ENCODE data around the gene CEP41. TPM values are rescaled to one million over a fixed set of nuclear protein-coding genes. Genes with fewer than 3 reads are reported as not detected.

The CEP41 gene
- polyA plus RNA-seq, 2 of the 4 experiments (the other 2 are of a cell fraction): 13.0 to 23.1 TPM

DNA sequence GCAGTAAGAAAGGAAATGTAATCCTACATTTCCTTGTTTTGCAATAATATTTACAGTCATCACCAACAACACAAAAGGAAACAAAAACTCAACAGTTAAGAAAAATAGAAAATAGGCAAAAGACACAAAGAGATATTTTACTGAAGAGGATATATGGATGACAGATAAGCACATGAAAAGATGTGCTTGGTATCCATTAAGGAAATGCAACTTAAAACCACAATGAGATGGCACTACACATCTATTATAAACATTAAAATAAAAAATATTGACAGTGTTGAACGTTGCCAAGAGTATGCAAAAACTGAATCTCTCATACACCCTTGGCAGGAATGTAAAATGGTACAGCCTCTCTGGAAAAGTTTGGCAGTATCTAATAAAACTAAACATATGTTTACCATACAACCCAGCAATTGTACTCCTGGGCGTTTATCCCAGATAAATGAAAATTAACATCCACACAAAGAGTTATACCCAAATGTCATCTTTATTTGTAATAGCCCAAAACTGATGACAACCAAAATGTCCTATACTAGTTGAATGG lies 5.4 kb downstream of the CEP41 start:
- H3K4me2 ChIP-seq: no peak overlapping the region
- ATAC-seq (no peak), FAIRE-seq (no peak), DNase-seq (ENCODE audit: low read depth in 1 of 2, low spot score in 1 of 2) (no peak)
- H3K4me1 ChIP-seq: 0 out of 3 replicates have a peak, but pooled peaks cover 3% of the 10 kb centered on the region
- TF ChIP-seq BHLHE40 (IDR thresholded peaks at IDR 0.05; ENCODE audit: low read depth, low read length): no peak
- TF ChIP-seq FOSL2 (IDR thresholded peaks at IDR 0.05): no peak
- TF ChIP-seq FOSL2 (CRISPR knock-in tag; IDR thresholded peaks at IDR 0.05): no peak
- TF ChIP-seq NR3C1 (IDR thresholded peaks at IDR 0.05): no peak
- TF ChIP-seq HEYL (CRISPR knock-in tag; IDR thresholded peaks at IDR 0.05): no peak
- TF ChIP-seq, protein P1, sequence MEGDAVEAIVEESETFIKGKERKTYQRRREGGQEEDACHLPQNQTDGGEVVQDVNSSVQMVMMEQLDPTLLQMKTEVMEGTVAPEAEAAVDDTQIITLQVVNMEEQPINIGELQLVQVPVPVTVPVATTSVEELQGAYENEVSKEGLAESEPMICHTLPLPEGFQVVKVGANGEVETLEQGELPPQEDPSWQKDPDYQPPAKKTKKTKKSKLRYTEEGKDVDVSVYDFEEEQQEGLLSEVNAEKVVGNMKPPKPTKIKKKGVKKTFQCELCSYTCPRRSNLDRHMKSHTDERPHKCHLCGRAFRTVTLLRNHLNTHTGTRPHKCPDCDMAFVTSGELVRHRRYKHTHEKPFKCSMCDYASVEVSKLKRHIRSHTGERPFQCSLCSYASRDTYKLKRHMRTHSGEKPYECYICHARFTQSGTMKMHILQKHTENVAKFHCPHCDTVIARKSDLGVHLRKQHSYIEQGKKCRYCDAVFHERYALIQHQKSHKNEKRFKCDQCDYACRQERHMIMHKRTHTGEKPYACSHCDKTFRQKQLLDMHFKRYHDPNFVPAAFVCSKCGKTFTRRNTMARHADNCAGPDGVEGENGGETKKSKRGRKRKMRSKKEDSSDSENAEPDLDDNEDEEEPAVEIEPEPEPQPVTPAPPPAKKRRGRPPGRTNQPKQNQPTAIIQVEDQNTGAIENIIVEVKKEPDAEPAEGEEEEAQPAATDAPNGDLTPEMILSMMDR (IDR thresholded peaks at IDR 0.05): no peak
- TF ChIP-seq CHD2 (IDR thresholded peaks at IDR 0.05; ENCODE audit: low read length, partially characterized antibody): no peak
- WGBS (ENCODE audit: missing lambda C conversion rate): 74% methylated on average over 2 of the region's 2 CpGs
- no peaks in the 10 kb centered on the region for H3K9me3 ChIP-seq
- ChIA-PET POLR2A (no interaction called here), CTCF (interaction anchor here (0.7 kb wide), 1 partner anchor 364 kb away, joined by 3 read pairs; no protein-coding TSS in a partner anchor)
- H3K27ac ChIP-seq: no peak overlapping the region
- H3K4me3 ChIP-seq: no peak overlapping the region

DNA sequence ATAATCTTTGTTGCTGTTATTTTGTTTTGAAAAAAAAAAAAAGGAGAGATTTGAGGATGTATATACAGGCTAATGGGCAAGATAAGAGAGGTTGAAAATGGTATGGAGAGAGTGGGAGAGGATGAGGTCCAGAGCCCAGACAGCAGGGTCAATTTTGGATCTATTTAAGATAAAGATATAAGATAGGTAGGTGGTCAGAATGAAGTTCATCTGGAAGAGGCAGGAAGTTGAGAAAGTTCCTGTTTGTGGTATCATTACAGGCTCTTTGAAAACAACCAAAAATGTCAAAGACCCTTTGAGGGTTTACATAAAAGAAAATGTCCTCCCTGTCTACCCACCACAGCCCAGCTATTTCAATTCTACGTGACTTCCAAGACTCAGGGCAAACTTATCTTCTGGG lies 7.5 kb downstream of the CEP41 start:
- 94% methylated on average over 1 of the region's 1 CpG for WGBS (ENCODE audit: missing lambda C conversion rate)
- Histone ChIP-seq H3K4me2 (no peak overlapping the region), H3K9me3 (no peaks in the 10 kb centered on the region), H3K27ac (no peak overlapping the region), H3K4me3 (no peak overlapping the region), H3K4me1 (0 out of 3 replicates have a peak, but pooled peaks cover 3% of the 10 kb centered on the region)
- CTCF ChIA-PET: no interaction called here
- ATAC-seq: no peak
- DNase-seq (ENCODE audit: low read depth in 1 of 2, low spot score in 1 of 2): no peak
- TF ChIP-seq SMC3 (IDR thresholded peaks at IDR 0.05): no peak
- TF ChIP-seq, protein P2, sequence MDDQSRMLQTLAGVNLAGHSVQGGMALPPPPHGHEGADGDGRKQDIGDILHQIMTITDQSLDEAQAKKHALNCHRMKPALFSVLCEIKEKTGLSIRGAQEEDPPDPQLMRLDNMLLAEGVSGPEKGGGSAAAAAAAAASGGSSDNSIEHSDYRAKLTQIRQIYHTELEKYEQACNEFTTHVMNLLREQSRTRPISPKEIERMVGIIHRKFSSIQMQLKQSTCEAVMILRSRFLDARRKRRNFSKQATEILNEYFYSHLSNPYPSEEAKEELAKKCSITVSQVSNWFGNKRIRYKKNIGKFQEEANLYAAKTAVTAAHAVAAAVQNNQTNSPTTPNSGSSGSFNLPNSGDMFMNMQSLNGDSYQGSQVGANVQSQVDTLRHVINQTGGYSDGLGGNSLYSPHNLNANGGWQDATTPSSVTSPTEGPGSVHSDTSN (IDR thresholded peaks at IDR 0.05): no peak
- TF ChIP-seq JUN (IDR thresholded peaks at IDR 0.05): no peak
- no peak for TF ChIP-seq HDAC2 (IDR thresholded peaks at IDR 0.05)
- TF ChIP-seq BHLHE40 (IDR thresholded peaks at IDR 0.05; ENCODE audit: low read depth, low read length): no peak
- TF ChIP-seq POLR2A (IDR thresholded peaks at IDR 0.05; ENCODE audit: low read length): no peak
- TF ChIP-seq HOXB5 (CRISPR knock-in tag; IDR thresholded peaks at IDR 0.05): no peak
- TF ChIP-seq, protein P3, sequence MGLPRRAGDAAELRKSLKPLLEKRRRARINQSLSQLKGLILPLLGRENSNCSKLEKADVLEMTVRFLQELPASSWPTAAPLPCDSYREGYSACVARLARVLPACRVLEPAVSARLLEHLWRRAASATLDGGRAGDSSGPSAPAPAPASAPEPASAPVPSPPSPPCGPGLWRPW (IDR thresholded peaks at IDR 0.05): no peak
- TF ChIP-seq CEBPB (IDR thresholded peaks at IDR 0.05): no peak
- no peak for TF ChIP-seq JUNB (IDR thresholded peaks at IDR 0.05)
- no peak for TF ChIP-seq RARB (CRISPR knock-in tag; IDR thresholded peaks at IDR 0.05)
- TF ChIP-seq, protein P1 (IDR thresholded peaks at IDR 0.05): no peak
- TF ChIP-seq RFX5 (IDR thresholded peaks at IDR 0.05): no peak
- POLR2A ChIA-PET: no interaction called here
- FAIRE-seq: no peak

DNA sequence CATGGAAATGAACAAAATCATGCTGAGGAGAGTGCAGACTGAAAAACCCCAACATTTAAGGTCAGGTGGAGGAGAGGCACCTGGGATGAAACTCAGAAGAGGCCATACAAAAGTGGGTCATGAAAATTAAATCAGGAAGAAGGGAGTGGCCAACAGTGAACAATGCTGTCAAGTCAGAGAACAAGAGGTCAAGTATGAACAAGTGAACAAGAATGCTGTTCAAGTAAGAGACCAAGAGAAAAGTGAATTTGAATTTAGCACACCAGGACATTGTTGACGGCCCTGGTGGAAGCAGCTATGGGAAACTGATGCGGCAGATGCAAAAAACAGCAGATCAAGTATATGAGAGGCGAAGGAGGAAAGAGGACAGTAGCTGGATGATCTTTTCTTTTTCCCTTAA lies 7.9 kb downstream of the CEP41 start:
- 85% methylated on average over 3 of the region's 3 CpGs for WGBS (ENCODE audit: missing lambda C conversion rate)
- DNase-seq (ENCODE audit: low read depth in 1 of 2, low spot score in 1 of 2): no peak
- POLR2A ChIA-PET: no interaction called here
- TF ChIP-seq EP300 (IDR thresholded peaks at IDR 0.05) (no peak), SMC3 (IDR thresholded peaks at IDR 0.05) (no peak), CHD4 (IDR thresholded peaks at IDR 0.05; ENCODE audit: borderline replicate concordance) (no peak), MYC (IDR thresholded peaks at IDR 0.05; ENCODE audit: borderline replicate concordance, low read length) (no peak), FOXS1 (CRISPR knock-in tag; IDR thresholded peaks at IDR 0.05) (no peak), NFE2L2 (conservative IDR thresholded peaks at IDR 0.05; ENCODE audit: low read length) (no peak), POLR2AphosphoS2 (conservative IDR thresholded peaks at IDR 0.05; ENCODE audit: low read length) (no peak), GATA3 (IDR thresholded peaks at IDR 0.05; ENCODE audit: borderline replicate concordance) (no peak), RARB (CRISPR knock-in tag; IDR thresholded peaks at IDR 0.05) (no peak), TFCP2L1 (CRISPR knock-in tag; IDR thresholded peaks at IDR 0.05) (no peak), RNF2 (IDR thresholded peaks at IDR 0.05; ENCODE audit: borderline replicate concordance, low read depth) (no peak), ESRRA (IDR thresholded peaks at IDR 0.05; ENCODE audit: borderline replicate concordance, low read length) (no peak), RFX5 (IDR thresholded peaks at IDR 0.05) (no peak)
- TF ChIP-seq, protein P4, sequence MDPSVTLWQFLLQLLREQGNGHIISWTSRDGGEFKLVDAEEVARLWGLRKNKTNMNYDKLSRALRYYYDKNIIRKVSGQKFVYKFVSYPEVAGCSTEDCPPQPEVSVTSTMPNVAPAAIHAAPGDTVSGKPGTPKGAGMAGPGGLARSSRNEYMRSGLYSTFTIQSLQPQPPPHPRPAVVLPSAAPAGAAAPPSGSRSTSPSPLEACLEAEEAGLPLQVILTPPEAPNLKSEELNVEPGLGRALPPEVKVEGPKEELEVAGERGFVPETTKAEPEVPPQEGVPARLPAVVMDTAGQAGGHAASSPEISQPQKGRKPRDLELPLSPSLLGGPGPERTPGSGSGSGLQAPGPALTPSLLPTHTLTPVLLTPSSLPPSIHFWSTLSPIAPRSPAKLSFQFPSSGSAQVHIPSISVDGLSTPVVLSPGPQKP (IDR thresholded peaks at IDR 0.05; ENCODE audit: low read depth, low read length): no peak
- TF ChIP-seq, protein P5, sequence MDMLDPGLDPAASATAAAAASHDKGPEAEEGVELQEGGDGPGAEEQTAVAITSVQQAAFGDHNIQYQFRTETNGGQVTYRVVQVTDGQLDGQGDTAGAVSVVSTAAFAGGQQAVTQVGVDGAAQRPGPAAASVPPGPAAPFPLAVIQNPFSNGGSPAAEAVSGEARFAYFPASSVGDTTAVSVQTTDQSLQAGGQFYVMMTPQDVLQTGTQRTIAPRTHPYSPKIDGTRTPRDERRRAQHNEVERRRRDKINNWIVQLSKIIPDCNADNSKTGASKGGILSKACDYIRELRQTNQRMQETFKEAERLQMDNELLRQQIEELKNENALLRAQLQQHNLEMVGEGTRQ (IDR thresholded peaks at IDR 0.05): no peak

More for the DNA sequence above, 7.9 kb downstream of the CEP41 start:
- ATAC-seq (no peak), FAIRE-seq (no peak)
- CTCF ChIA-PET: no interaction called here
- Histone ChIP-seq H3K4me2 (no peak overlapping the region), H3K4me1 (0 out of 3 replicates have a peak, but pooled peaks cover 3% of the 10 kb centered on the region), H3K4me3 (no peak overlapping the region), H3K27ac (no peak overlapping the region), H3K9me3 (no peaks in the 10 kb centered on the region)
